Liver (tissue), 9 donors: ENCODE measurements around the gene MRPL37. TPM values are rescaled to one million over a fixed set of nuclear protein-coding genes. Genes with fewer than 3 reads are reported as not detected.

Source experiments
- DNase-seq: peaks from one replicate; pipeline ENCODE4 v3.0.0-alpha.2; 2017; ENCODE audit warnings: low spot score
- H3K27ac ChIP-seq, 2 donors: one replicate each; pipeline ENCODE4 v1.7.0; 2013; ENCODE audit warnings: inconsistent platforms in 2 of 2, low read length in 2 of 2, control low read depth in 1 of 2, low read depth in 1 of 2, mild to moderate bottlenecking in 1 of 2
- H3K27me3 ChIP-seq, 4 donors: one replicate each; pipeline versions ENCODE4 v1.6.1 to v1.7.0; 2013; ENCODE audit warnings: low read length in 3 of 4, inconsistent platforms in 1 of 4, mild to moderate bottlenecking in 1 of 4, moderate library complexity in 1 of 4; ENCODE audit not compliant: control insufficient read depth in 4 of 4, insufficient read depth in 4 of 4
- H3K36me3 ChIP-seq, 4 donors: one replicate each; pipeline versions ENCODE4 v1.6.1 to v1.7.0; 2013; ENCODE audit warnings: low read length in 3 of 4, mild to moderate bottlenecking in 3 of 4, low read depth in 1 of 4, moderate library complexity in 1 of 4; ENCODE audit not compliant: control insufficient read depth in 4 of 4, insufficient read depth in 3 of 4
- H3K4me1 ChIP-seq, 4 donors: one replicate each; pipeline versions ENCODE4 v1.6.1 to v1.7.0; 2013; ENCODE audit warnings: low read length in 3 of 4, mild to moderate bottlenecking in 3 of 4, moderate library complexity in 1 of 4; ENCODE audit not compliant: control insufficient read depth in 4 of 4, insufficient read depth in 4 of 4
- H3K4me3 ChIP-seq, 3 donors: one replicate each; pipeline versions ENCODE4 v1.6.1 to v1.7.0; 2013; ENCODE audit warnings: low read length in 3 of 3, control low read depth in 1 of 3, low read depth in 1 of 3, mild to moderate bottlenecking in 1 of 3
- H3K9ac ChIP-seq, 2 donors: one replicate each; pipeline ENCODE4 v1.7.0; 2013; ENCODE audit warnings: low read length in 2 of 2, mild to moderate bottlenecking in 2 of 2, moderate library complexity in 2 of 2, control low read depth in 1 of 2, low read depth in 1 of 2
- H3K9me3 ChIP-seq, 4 donors: one replicate each; pipeline versions ENCODE4 v1.6.1 to v1.7.0; 2013; ENCODE audit warnings: low read length in 3 of 4; ENCODE audit not compliant: control insufficient read depth in 4 of 4
- ATF3 ChIP-seq: IDR thresholded peaks from 2 replicates; pipeline ENCODE4 v1.6.1; 2016; ENCODE audit warnings: antibody characterized with exemption
- CTCF ChIP-seq: fragments of 150-350 bp; IDR thresholded peaks from 2 replicates; pipeline ENCODE4 v1.5.1; 2017; ENCODE audit warnings: improper control_type of control experiment, low read depth, low read length; ENCODE audit not compliant: missing input control
- EGR1 ChIP-seq, 2 donors: IDR thresholded peaks; 2 replicates each; pipeline ENCODE4 v1.6.1; 2016 to 2018; ENCODE audit warnings: antibody characterized with exemption in 2 of 2, low read depth in 2 of 2
- FOXA1 ChIP-seq: IDR thresholded peaks from 2 replicates; pipeline ENCODE4 v1.6.1; 2016; ENCODE audit warnings: antibody characterized with exemption
- FOXA2 ChIP-seq: IDR thresholded peaks from 2 replicates; pipeline ENCODE4 v1.6.1; 2016; ENCODE audit warnings: antibody characterized with exemption
- GABPA ChIP-seq, 2 donors: IDR thresholded peaks in 1 of 2; conservative IDR thresholded peaks in 1 of 2; 2 replicates each; pipeline ENCODE4 v1.6.1; 2016; ENCODE audit warnings: antibody characterized with exemption in 2 of 2, mild to moderate bottlenecking in 1 of 2, moderate library complexity in 1 of 2
- HNF4A ChIP-seq, 2 donors: conservative IDR thresholded peaks; 2 replicates each; pipeline ENCODE4 v1.6.1; 2016; ENCODE audit warnings: antibody characterized with exemption in 2 of 2, mild to moderate bottlenecking in 2 of 2
- HNF4G ChIP-seq: IDR thresholded peaks from 2 replicates; pipeline ENCODE4 v1.6.1; 2016; ENCODE audit warnings: antibody characterized with exemption
- JUND ChIP-seq, 2 donors: IDR thresholded peaks; 2 replicates each; pipeline ENCODE4 v1.6.1; 2016; ENCODE audit warnings: antibody characterized with exemption in 2 of 2
- MAX ChIP-seq: IDR thresholded peaks from 2 replicates; pipeline ENCODE4 v1.6.1; 2016; ENCODE audit warnings: antibody characterized with exemption
- NR2F2 ChIP-seq: IDR thresholded peaks from 2 replicates; pipeline ENCODE4 v1.6.1; 2016; ENCODE audit warnings: antibody characterized with exemption
- RAD21 ChIP-seq, 2 donors: IDR thresholded peaks; 2 replicates each; pipeline ENCODE4 v1.6.1; 2016; ENCODE audit warnings: antibody characterized with exemption in 2 of 2, mild to moderate bottlenecking in 2 of 2
- REST ChIP-seq: IDR thresholded peaks from 2 replicates; pipeline ENCODE4 v1.6.1; 2016; ENCODE audit warnings: antibody characterized with exemption, mild to moderate bottlenecking
- RXRA ChIP-seq, 2 donors: IDR thresholded peaks; 2 replicates each; pipeline ENCODE4 v1.6.1; 2017 to 2018; ENCODE audit warnings: antibody characterized with exemption in 2 of 2, mild to moderate bottlenecking in 1 of 2
- SP1 ChIP-seq: IDR thresholded peaks from 2 replicates; pipeline ENCODE4 v1.6.1; 2018; ENCODE audit warnings: antibody characterized with exemption, mild to moderate bottlenecking
- TAF1 ChIP-seq: conservative IDR thresholded peaks from 2 replicates; pipeline ENCODE4 v1.6.1; 2016; ENCODE audit warnings: antibody characterized with exemption, mild to moderate bottlenecking
- YY1 ChIP-seq: IDR thresholded peaks from 2 replicates; pipeline ENCODE4 v1.6.1; 2016; ENCODE audit warnings: antibody characterized with exemption, mild to moderate bottlenecking
- ZBTB33 ChIP-seq: IDR thresholded peaks from 2 replicates; pipeline ENCODE4 v1.6.1; 2016; ENCODE audit warnings: antibody characterized with exemption
- WGBS: extraction: QIAGEN DNeasy Blood & Tissue Kit; methylation state at CpG from one replicate; pipeline ENCODE4 v1.1.7; 2013; 5-methylcytosine and 5-hydroxymethylcytosine counted together
- polyA plus RNA-seq, 2 donors: library from polyadenylated mRNA; stranded (reverse) in 1 of 2; unstranded in 1 of 2; fragments of 200-250 nt in 1 of 2; fragments of >200 nt in 1 of 2; fragmentation: Nextera tagmentation in 1 of 2; extraction: Ambion mirVana in 1 of 2; gene quantifications; one replicate each; pipeline versions ENCODE4 v1.2.1 to v1.2.3, GENCODE V29; 2013 to 2015
- total RNA-seq, 2 donors: library from RNA; depleted of rRNA; stranded (reverse); fragments of >200 nt; gene quantifications; one replicate each; pipeline ENCODE4 v1.2.3, GENCODE V29; 2014
- donor health status: healthy.
- donor health status: healthy.
- donor health status: healthy.
- donor health status: healthy.
- donor health status: healthy.

MRPL37 gene
- total and polyA plus RNA-seq, 4 donors, result 34.7 to 114 (median 69.2) TPM

GRCh38 chr1:54244655-54245054 lies 44.7 kb downstream of the MRPL37 start:
- no peak for DNase-seq
- Histone ChIP-seq H3K27me3 (no peaks in the 10 kb centered on the region), H3K9me3 (no peaks in the 10 kb centered on the region), H3K9ac (no peak overlapping the region), H3K27ac (no peak overlapping the region), H3K4me1 (no peaks in the 10 kb centered on the region), H3K36me3 (peaks cover 0 to 32% (median 2%) of the 10 kb centered on the region in 4 donors), H3K4me3 (no peak overlapping the region)
- TF ChIP-seq HNF4G, result no peak
- TF ChIP-seq YY1, result no peak
- TF ChIP-seq ATF3, result no peak
- TF ChIP-seq FOXA1, result no peak
- no peak for TF ChIP-seq HNF4A (conservative IDR thresholded peaks at IDR 0.05)
- TF ChIP-seq EGR1 (IDR thresholded peaks at IDR 0.05; ENCODE audit: low read depth in 2 of 2), result no peak
- TF ChIP-seq ZBTB33, result no peak
- no peak for TF ChIP-seq RXRA (IDR thresholded peaks at IDR 0.05)
- no peak for TF ChIP-seq JUND (IDR thresholded peaks at IDR 0.05)
- no peak for TF ChIP-seq CTCF
- no peak for TF ChIP-seq MAX
- TF ChIP-seq GABPA (IDR thresholded peaks at IDR 0.05 in 1 of 2, conservative IDR thresholded peaks at IDR 0.05 in 1 of 2), result no peak
- TF ChIP-seq FOXA2, result no peak
- TF ChIP-seq NR2F2, result no peak
- no peak for TF ChIP-seq SP1
- TF ChIP-seq RAD21 (IDR thresholded peaks at IDR 0.05), result no peak
- no peak for TF ChIP-seq TAF1
- TF ChIP-seq REST, result no peak
- WGBS, result 92% methylated on average over 7 of the region's 7 CpGs
